ENCODE measurements around the gene NUP107.

Gene NUP107

GRCh38 chr12:68776976-68777610 lies 90.3 kb downstream of the NUP107 start:
- DNase-seq = no peak

GRCh38 chr12:68779280-68779679 lies 92.5 kb downstream of the NUP107 start:
- DNase-seq = no peak

GRCh38 chr12:68780731-68781130 lies 94.0 kb downstream of the NUP107 start:
- DNase-seq = no peak

GRCh38 chr12:68781728-68782127 lies 95.0 kb downstream of the NUP107 start:
- DNase-seq = no peak

- DNase-seq = no peak
Observed at GRCh38 chr12:68784015-68784414, 97.2 kb downstream of the NUP107 start.

GRCh38 chr12:68785358-68785757 lies 98.6 kb downstream of the NUP107 start:
- no peak for DNase-seq

GRCh38 chr12:68785823-68786222 lies 99.0 kb downstream of the NUP107 start:
- DNase-seq = no peak

GRCh38 chr12:68786929-68787328 lies 100.2 kb downstream of the NUP107 start:
- DNase-seq = no peak

- no peak for DNase-seq
Observed at GRCh38 chr12:68788554-68789143, 101.9 kb downstream of the NUP107 start.

GRCh38 chr12:68789144-68789878 lies 102.5 kb downstream of the NUP107 start:
- DNase-seq = no peak

GRCh38 chr12:68790081-68790951 lies 103.5 kb downstream of the NUP107 start:
- DNase-seq = no peak

GRCh38 chr12:68790952-68791234 lies 104.1 kb downstream of the NUP107 start:
- DNase-seq = no peak

GRCh38 chr12:68791897-68792481 lies 105.2 kb downstream of the NUP107 start:
- no peak for DNase-seq

- no peak for DNase-seq
Observed at GRCh38 chr12:68792952-68793351, 106.2 kb downstream of the NUP107 start.

GRCh38 chr12:68793436-68793835 lies 106.7 kb downstream of the NUP107 start:
- DNase-seq = no peak

- DNase-seq = no peak
Observed at GRCh38 chr12:68793975-68794652, 107.3 kb downstream of the NUP107 start.

GRCh38 chr12:68794653-68795251 lies 108.0 kb downstream of the NUP107 start:
- DNase-seq = no peak
